Renal cortical epithelial cell (primary cell): ENCODE data around the gene ARHGAP4. TPM values are rescaled to one million over a fixed set of nuclear protein-coding genes. Genes with fewer than 3 reads are reported as not detected.
A peak's percentile ranks its signal among the peaks of the same experiment; 100 is the strongest.

Source experiments
- DNase-seq: peaks from one replicate; pipeline ENCODE4 v3.0.0-alpha.2; 2011; ENCODE audit warnings: low read depth
- total RNA-seq: library from RNA; depleted of rRNA; stranded (reverse); fragments of >200 nt; gene quantifications from 2 replicates; pipeline ENCODE4 v1.2.3, GENCODE V29; 2014

Gene ARHGAP4
- total RNA-seq = 11.8 and 19.3 TPM in 2 replicates

- DNase-seq = no peak
Measured at GRCh38 chrX:153925739-153926551, at the start of gene ARHGAP4. Gene ARHGAP4, minus strand, starts transcription at chrX:153926264. Its CDS starts 62 bp downstream, at chrX:153926202.

- DNase-seq = no peak
Measured at GRCh38 chrX:153974726-153975286, 48.7 kb upstream of the ARHGAP4 start.

GRCh38 chrX:153974003-153974725, 48.1 kb upstream of the ARHGAP4 start:
- no peak for DNase-seq

- DNase-seq = peak; percentile 5
Measured at GRCh38 chrX:153973127-153974002, 47.3 kb upstream of the ARHGAP4 start.

- DNase-seq = peak; percentile 66
Measured at GRCh38 chrX:153972368-153973126, 46.5 kb upstream of the ARHGAP4 start, which contains the start of gene TMEM187. Gene TMEM187, plus strand, starts transcription at chrX:153972754. Its CDS starts 9,309 bp downstream, at chrX:153982063.

GRCh38 chrX:153971450-153972367, 45.6 kb upstream of the ARHGAP4 start, which contains the start of gene HCFC1:
Gene HCFC1, minus strand, starts transcription at chrX:153971818. Its CDS starts 978 bp downstream, at chrX:153970840.
- peak; percentile 55 for DNase-seq

GRCh38 chrX:153971124-153971449, 45.0 kb upstream of the ARHGAP4 start:
- peak; percentile 58 for DNase-seq

- peak; percentile 30 for DNase-seq
Measured at GRCh38 chrX:153970357-153971123, 44.5 kb upstream of the ARHGAP4 start.

- DNase-seq = no peak
Measured at GRCh38 chrX:153969904-153970356, 43.9 kb upstream of the ARHGAP4 start.

- no peak for DNase-seq
Measured at GRCh38 chrX:153969125-153969903, 43.2 kb upstream of the ARHGAP4 start.

GRCh38 chrX:153968754-153969124, 42.7 kb upstream of the ARHGAP4 start:
- DNase-seq = no peak

- DNase-seq = no peak
Measured at GRCh38 chrX:153968255-153968654, 42.2 kb upstream of the ARHGAP4 start.

- DNase-seq = no peak
Measured at GRCh38 chrX:153967536-153968224, 41.6 kb upstream of the ARHGAP4 start.

- no peak for DNase-seq
Measured at GRCh38 chrX:153966841-153967535, 40.9 kb upstream of the ARHGAP4 start.

GRCh38 chrX:153966283-153966688, 40.2 kb upstream of the ARHGAP4 start:
- DNase-seq = no peak

GRCh38 chrX:153965406-153965805, 39.3 kb upstream of the ARHGAP4 start:
- no peak for DNase-seq

- DNase-seq = no peak
Measured at GRCh38 chrX:153964105-153964504, 38.0 kb upstream of the ARHGAP4 start.
